Kidney capillary endothelial cell (primary cell): Measurements from ENCODE around the gene LUZP1.

Experiments
- DNase-seq: peaks from one replicate; pipeline ENCODE4 v3.0.0-alpha.2; 2018; ENCODE audit warnings: low spot score

LUZP1 gene

DNA sequence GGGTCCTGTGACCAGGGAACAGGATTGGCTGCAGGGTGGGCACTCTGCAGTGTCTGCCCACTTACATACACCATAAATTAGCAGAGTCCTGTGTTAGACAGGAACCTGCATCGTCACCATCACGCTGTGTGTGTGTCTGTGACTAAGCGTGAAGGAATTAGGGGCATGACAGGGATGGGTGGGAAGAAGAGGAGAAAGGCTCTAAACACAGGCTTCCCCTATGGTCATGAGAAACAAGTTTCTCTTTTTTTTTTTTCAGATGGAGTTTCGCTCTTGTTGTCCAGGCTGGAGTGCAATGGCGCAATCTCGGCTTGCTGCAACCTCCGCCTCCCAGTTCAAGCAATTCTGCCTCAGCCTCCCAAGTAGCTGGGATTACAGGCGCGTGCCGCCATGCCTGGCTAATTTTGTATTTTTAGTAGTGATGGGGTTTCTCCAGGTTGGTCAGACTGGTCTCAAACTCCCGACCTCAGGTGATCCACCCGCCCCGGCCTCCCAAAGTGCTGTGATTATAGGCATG is 20.3 kb upstream of the LUZP1 start:
- peak; percentile 73 for DNase-seq

- no peak for DNase-seq
These were observed 19.8 kb upstream of the LUZP1 start for GRCh38 chr1:23188434-23188884.

DNA sequence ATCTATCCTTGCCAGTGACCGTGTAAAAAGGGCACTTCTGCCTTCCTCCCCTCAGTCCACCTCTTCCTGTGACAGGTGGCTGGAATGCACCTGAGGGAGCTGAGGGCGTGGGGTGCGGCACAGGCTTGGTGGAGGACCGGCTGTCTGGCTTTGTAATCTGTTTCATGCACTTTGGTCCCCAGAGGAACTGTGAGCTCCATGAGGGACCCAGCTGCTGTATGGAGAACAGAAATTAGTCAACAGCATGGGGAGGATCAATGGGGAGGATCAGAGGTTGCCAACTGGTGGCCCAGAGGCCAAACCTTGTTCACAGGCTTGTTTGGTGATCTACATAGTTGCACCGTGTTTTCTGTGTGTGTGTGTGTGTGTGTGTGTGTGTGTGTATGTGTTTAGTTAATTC is 19.0 kb upstream of the LUZP1 start:
- no peak for DNase-seq

DNA sequence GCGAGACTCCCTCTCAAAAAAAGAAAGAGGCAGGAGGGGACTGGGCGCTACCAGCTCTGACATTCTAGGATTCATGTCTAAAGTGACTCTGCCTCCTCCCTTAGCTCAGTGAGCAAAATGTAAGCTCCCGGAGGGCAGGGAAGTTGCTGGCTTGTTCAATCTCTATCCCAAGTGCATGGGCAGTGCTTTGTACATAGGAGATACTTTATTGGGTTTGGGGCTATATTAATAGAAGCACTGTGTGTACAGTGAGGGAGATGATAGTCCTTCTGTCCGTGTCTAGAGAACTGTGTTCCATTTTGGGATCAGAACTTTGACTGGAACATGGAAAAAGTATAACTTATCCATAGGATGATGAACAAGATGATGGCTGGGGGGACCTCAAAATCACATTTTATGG is 16.7 kb upstream of the LUZP1 start:
- no peak for DNase-seq

- DNase-seq, result no peak
These were observed 15.7 kb upstream of the LUZP1 start for GRCh38 chr1:23184212-23184934.

DNA sequence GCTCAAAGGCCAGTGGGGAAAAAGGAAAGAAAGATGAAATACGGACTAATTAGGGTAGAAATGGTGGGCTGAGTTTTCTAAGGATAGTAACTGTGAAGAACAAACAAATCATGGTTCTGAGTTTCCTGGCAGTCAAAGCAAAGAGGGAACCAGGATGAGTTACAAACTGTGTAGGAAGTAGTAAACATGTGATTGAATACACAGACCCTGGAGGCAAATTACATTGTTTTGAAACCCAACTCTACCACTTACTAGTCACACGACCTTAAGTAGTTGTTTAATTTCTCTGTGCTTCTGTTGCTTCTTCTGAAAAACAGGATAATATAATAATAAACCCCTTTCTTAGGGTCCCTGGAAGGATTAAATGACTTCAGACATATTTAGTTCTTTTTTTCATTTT is 11.2 kb upstream of the LUZP1 start:
- DNase-seq, result no peak

GRCh38 chr1:23178950-23179349 is 10.3 kb upstream of the LUZP1 start:
- DNase-seq, result peak; percentile 59

DNA sequence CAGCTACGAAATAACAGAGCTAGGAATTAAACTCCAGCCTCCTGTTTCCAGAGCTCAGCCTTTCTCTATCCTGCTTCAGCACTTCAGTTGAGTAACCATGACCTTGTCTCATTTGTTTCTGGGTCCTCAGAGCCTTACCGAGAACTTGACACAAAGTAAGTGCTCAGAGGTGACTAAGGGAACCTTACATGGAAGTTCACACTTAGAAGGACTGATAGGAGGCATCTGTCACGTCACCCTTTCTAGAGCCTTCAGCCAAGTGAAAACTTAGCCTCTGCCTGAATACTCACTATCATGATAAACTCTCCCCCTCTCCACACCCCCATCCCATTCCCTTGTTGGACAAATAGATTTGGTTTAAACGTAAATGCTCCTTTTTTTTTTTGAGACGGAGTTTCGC is 9.8 kb upstream of the LUZP1 start:
- no peak for DNase-seq

- DNase-seq, result peak; percentile 85
These were observed 9.1 kb upstream of the LUZP1 start for GRCh38 chr1:23177438-23178380.

- DNase-seq, result no peak
These were observed 8.4 kb upstream of the LUZP1 start for GRCh38 chr1:23177031-23177430.

GRCh38 chr1:23174426-23175110 is 5.9 kb upstream of the LUZP1 start:
- DNase-seq, result no peak

DNA sequence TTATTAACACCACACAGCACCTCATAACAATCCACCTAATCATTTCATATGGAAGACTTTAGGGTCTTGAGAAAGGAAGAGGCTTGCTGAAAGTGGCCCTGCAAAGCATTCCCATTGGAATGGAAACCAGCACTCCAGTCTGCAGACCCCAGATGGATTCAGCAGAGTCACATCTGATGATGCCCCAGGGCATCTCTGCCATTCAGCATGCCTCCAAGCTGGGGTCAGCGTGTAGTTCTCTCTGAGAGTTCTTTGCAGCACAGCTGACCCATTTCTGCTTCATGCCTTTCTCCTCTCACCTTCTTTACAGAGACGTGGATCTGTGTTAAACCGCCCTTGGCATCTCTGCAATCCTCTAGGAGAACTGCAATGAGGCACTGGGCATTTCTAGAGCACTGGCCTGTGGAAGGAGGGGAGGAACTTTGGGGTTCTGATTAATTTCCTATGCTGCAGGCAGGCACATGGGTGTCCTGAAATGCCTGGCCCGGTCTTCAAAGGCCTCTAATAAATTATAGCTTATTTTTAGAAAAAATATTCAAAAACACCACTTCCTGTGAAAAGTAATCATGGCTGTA is 2.6 kb upstream of the LUZP1 start:
- DNase-seq, result no peak

DNA sequence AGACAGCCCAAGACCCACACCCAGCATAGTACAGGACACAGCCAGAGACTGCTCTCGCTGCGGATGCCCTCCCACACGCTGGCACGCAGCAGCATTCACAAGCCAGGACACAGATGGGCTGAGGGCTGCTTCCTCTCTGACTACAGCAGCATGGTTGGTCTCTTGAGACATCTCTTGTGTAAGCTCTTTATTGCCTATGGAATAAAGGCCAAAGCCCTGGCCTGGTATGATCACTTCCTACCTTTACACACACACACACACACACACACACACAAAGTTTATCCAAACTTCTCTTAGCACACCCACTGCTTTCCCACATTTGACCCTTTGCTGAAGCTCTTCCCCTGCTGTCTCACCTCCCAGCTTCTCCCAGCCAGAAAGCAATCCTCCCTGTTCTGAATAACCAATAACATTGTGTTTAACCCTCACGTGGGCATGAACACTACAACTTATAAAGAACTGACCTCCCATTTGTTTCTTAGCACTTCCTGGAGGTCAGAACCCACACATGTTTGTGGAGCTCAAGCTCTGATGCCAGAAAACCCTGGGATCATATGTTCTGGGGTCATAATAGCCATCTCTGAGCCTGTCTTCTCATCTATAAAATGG is 1.2 kb upstream of the LUZP1 start:
- DNase-seq, result peak; percentile 92

GRCh38 chr1:23169195-23169575 is 529 bp upstream of the LUZP1 start:
- no peak for DNase-seq

- DNase-seq, result no peak
These were observed 594 bp downstream of the LUZP1 start for GRCh38 chr1:23168079-23168444.

DNA sequence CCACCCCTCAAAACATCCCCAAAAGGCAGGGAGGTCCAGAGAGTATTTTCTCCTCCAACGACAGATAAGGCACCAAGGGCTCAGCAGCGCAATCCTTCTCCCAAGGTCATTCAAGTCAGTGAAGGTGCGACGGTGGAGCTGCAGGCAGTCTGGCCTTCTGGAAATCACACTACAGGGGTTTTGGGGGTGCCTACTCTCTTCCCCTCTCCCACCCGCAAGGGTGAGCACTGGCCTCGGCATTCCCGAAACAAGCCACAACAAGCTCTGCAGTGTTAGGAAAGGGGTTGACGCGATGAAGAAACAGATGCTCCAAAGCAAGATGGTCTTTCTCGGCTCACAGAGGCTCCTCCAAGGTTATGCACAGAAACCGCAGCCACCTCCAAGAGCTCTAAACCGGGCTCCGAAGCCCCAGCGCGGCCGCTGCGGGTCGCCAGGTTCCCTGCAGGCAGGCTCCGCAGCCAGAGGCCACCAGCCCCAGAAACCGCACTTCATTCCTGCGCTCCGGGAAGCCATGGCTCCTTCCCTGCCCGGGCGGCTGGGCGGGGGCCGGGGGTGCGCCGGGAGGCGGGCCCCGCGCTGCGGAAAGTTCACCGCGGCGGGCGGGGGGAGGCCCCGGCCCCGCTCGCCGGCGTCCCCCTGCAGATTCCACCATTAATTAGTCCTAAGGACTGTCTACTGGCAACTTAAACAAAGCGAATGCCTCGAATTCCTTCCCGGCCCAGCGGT is 1.1 kb downstream of the LUZP1 start:
- DNase-seq, result no peak

- DNase-seq, result no peak
These were observed 1.8 kb downstream of the LUZP1 start for GRCh38 chr1:23166854-23167253.

DNA sequence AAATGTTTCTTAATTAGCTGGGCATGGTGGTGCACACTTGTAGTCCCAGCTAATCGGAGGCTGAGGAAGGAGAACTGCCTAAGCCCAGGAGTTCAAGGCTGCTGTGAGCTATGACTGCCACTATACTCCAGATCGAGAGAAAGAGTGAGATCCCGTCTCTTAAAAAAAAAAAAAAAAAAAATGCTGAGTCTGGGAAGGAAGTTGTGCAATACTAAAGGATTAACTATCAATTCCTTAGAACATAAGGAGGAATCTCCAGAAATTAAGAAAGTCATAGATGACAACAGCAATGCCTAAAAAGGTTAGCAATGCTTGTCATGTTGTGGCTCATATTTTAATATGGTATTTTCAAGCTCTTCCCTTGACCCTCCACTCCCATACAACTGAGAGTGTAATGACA is 5.3 kb downstream of the LUZP1 start:
- DNase-seq, result no peak

- no peak for DNase-seq
These were observed 8.4 kb downstream of the LUZP1 start for GRCh38 chr1:23159963-23160877.

- DNase-seq, result no peak
These were observed 11.7 kb downstream of the LUZP1 start for GRCh38 chr1:23156940-23157339.
